Suprapubic skin (tissue), 4 donors: ENCODE data around the gene P2RX7.

Experiments used
- CTCF ChIP-seq, 2 donors: fragments of 200-600 bp in 1 of 2; fragments of 450-650 bp in 1 of 2; sonication (generic) in 1 of 2; IDR thresholded peaks; one replicate each; pipeline ENCODE4 v1.5.1; 2016 to 2019; ENCODE audit warnings: antibody characterized with exemption in 2 of 2, mild to moderate bottlenecking in 1 of 2, moderate library complexity in 1 of 2
- EP300 ChIP-seq: sonication (generic); formaldehyde crosslinking; IDR thresholded peaks from one replicate; pipeline ENCODE4 v1.6.1; 2017; ENCODE audit warnings: antibody characterized with exemption
- POLR2A ChIP-seq, 2 donors: fragments of 450-650 bp; IDR thresholded peaks; one replicate each; pipeline ENCODE4 v1.6.1; 2017; ENCODE audit warnings: antibody characterized with exemption in 2 of 2, mild to moderate bottlenecking in 2 of 2, moderate library complexity in 2 of 2
- POLR2AphosphoS5 ChIP-seq, 3 donors: sonication (generic); formaldehyde crosslinking; IDR thresholded peaks; one replicate each; pipeline ENCODE4 v1.6.1; 2017; ENCODE audit warnings: antibody characterized with exemption in 3 of 3

GRCh38 chr12:121214855-121215745 is 82.4 kb downstream of the P2RX7 start:
- TF ChIP-seq POLR2A (IDR thresholded peaks at IDR 0.05) (no peak), CTCF (IDR thresholded peaks at IDR 0.05) (no peak), POLR2AphosphoS5 (IDR thresholded peaks at IDR 0.05) (no peak), EP300 (no peak)
